H1 (cell line): ENCODE measurements around the gene PPP1R9A. TPM values are rescaled to one million over a fixed set of nuclear protein-coding genes. Genes with fewer than 3 reads are reported as not detected.

Experiments
- CTCF ChIA-PET: fragments of 300-600 bp; sonication (Branson Sonifier 250); formaldehyde crosslinking; loops from one replicate; lab custom pipeline; 2021; ENCODE audit not compliant: partially characterized antibody; lab: Charles Lee
- POLR2A ChIA-PET: fragments of 300-600 bp; sonication (Branson Sonifier 250); formaldehyde crosslinking; loops from one replicate; lab custom pipeline; 2021; ENCODE audit warnings: inconsistent platforms; ENCODE audit not compliant: partially characterized antibody; lab: Charles Lee
- DNase-seq, 2 experiments: peaks; one replicate each; pipeline versions ENCODE4 v3.0.0 to v3.0.0-alpha.2; 2010 to 2022; ENCODE audit warnings: low spot score in 2 of 2, low read depth in 1 of 2, mixed read lengths in 1 of 2
- FAIRE-seq: peaks from 2 replicates; lab custom pipeline; 2011; peaks lifted over from hg19 to GRCh38; lab: Jason Lieb, UNC
- H2AFZ ChIP-seq: 2 replicates; pipeline ENCODE4 v1.8.1; 2012; ENCODE audit warnings: low read length, inconsistent platforms
- H2AK5ac ChIP-seq: 2 replicates; pipeline ENCODE4 v1.6.1; 2013; ENCODE audit warnings: low read depth, low read length
- H2BK120ac ChIP-seq: replicated peaks from 2 replicates; pipeline ENCODE3; 2013; ENCODE audit warnings: low read depth, low read length, inconsistent platforms
- H2BK12ac ChIP-seq: 2 replicates; pipeline ENCODE4 v1.6.1; 2013; ENCODE audit warnings: low read depth, low read length
- H2BK15ac ChIP-seq: 2 replicates; pipeline ENCODE4 v1.6.1; 2013; ENCODE audit warnings: low read length
- H2BK20ac ChIP-seq: 2 replicates; pipeline ENCODE4 v1.6.1; 2013; ENCODE audit warnings: low read length
- H2BK5ac ChIP-seq: 2 replicates; pipeline ENCODE4 v1.6.1; 2013; ENCODE audit warnings: low read depth, low read length
- H3K14ac ChIP-seq: 2 replicates; pipeline ENCODE4 v1.6.1; 2013; ENCODE audit warnings: inconsistent platforms; ENCODE audit not compliant: insufficient read length
- H3K18ac ChIP-seq: 2 replicates; pipeline ENCODE4 v1.6.1; 2013; ENCODE audit warnings: low read length; ENCODE audit errors: extremely low read depth
- H3K23ac ChIP-seq: 2 replicates; pipeline ENCODE4 v1.6.1; 2013; ENCODE audit warnings: inconsistent platforms; ENCODE audit not compliant: insufficient read length
- H3K23me2 ChIP-seq: 2 replicates; pipeline ENCODE4 v1.6.1; 2013; ENCODE audit warnings: low read depth, low read length
- H3K27ac ChIP-seq: 2 replicates; pipeline ENCODE4 v1.6.1; 2011; ENCODE audit warnings: low read depth, low read length, inconsistent platforms
- H3K27me3 ChIP-seq, 4 experiments: replicated peaks in 1 of 4; 1 replicate in 1 of 4; 2 replicates in 3 of 4; pipeline versions ENCODE4 v1.6.1 to v1.8.1; 2011 to 2013; ENCODE audit warnings: low read length in 3 of 4, mild to moderate bottlenecking in 3 of 4, inconsistent platforms in 2 of 4, mixed read lengths in 2 of 4, moderate library complexity in 1 of 4; ENCODE audit not compliant: control insufficient read depth in 3 of 4, insufficient read depth in 3 of 4; ENCODE audit errors: extremely low read depth in 1 of 4
- H3K36me3 ChIP-seq, 4 experiments: 2 replicates each; pipeline versions ENCODE4 v1.6.1 to v1.8.1; 2011 to 2013; ENCODE audit warnings: mild to moderate bottlenecking in 4 of 4, low read length in 3 of 4, moderate library complexity in 2 of 4, control low read depth in 1 of 4, inconsistent platforms in 1 of 4; ENCODE audit not compliant: insufficient read depth in 4 of 4, control insufficient read depth in 2 of 4
- H3K4ac ChIP-seq: replicated peaks from 2 replicates; pipeline ENCODE3; 2013; ENCODE audit warnings: low read length, low read depth, mixed read lengths, inconsistent platforms; ENCODE audit not compliant: insufficient read length
- H3K4me1 ChIP-seq, 4 experiments: replicated peaks in 1 of 4; 1 replicate in 1 of 4; 2 replicates in 3 of 4; pipeline versions ENCODE4 v1.6.1 to v1.8.1; 2011 to 2013; ENCODE audit warnings: low read length in 3 of 4, inconsistent platforms in 2 of 4, mixed read lengths in 1 of 4; ENCODE audit not compliant: insufficient read depth in 4 of 4, control insufficient read depth in 3 of 4
- H3K4me2 ChIP-seq, 2 experiments: 2 replicates each; pipeline versions ENCODE4 v1.6.1 to v1.8.1; 2011 to 2013; ENCODE audit warnings: low read depth in 2 of 2, low read length in 2 of 2, control low read depth in 1 of 2, inconsistent platforms in 1 of 2, mild to moderate bottlenecking in 1 of 2; ENCODE audit not compliant: insufficient read depth in 1 of 2
- H3K4me3 ChIP-seq, 4 experiments: fragments of 200-600, 300-600 bp in 1 of 4; sonication (generic), shearing (Covaris generic), sonication (Bioruptor Twin) in 1 of 4; 2 replicates each; pipeline versions ENCODE4 v1.5.1 to v1.8.1; 2011 to 2016; ENCODE audit warnings: low read length in 4 of 4, low read depth in 3 of 4, control low read depth in 2 of 4, inconsistent platforms in 2 of 4, mild to moderate bottlenecking in 2 of 4, mixed read lengths in 1 of 4, moderate library complexity in 1 of 4; ENCODE audit not compliant: insufficient read depth in 2 of 4; ENCODE audit errors: extremely low read depth in 1 of 4
- H3K56ac ChIP-seq: replicated peaks from 2 replicates; pipeline ENCODE3; 2013; ENCODE audit warnings: low read depth, mild to moderate bottlenecking, mixed read lengths, low read length, inconsistent platforms; ENCODE audit not compliant: insufficient read length
- H3K79me1 ChIP-seq: 2 replicates; pipeline ENCODE4 v1.6.1; 2013; ENCODE audit warnings: low read depth, low read length, control low read depth
- H3K79me2 ChIP-seq, 2 experiments: 2 replicates each; pipeline versions ENCODE4 v1.6.1 to v1.8.1; 2012 to 2013; ENCODE audit warnings: low read length in 2 of 2, mild to moderate bottlenecking in 2 of 2, inconsistent platforms in 1 of 2; ENCODE audit not compliant: insufficient read depth in 2 of 2, control insufficient read depth in 1 of 2
- H3K9ac ChIP-seq, 4 experiments: replicated peaks in 1 of 4; 1 replicate in 1 of 4; 2 replicates in 3 of 4; pipeline versions ENCODE4 v1.6.1 to v1.8.1; 2011 to 2013; ENCODE audit warnings: low read depth in 3 of 4, low read length in 3 of 4, control low read depth in 2 of 4, mild to moderate bottlenecking in 2 of 4, moderate library complexity in 2 of 4, inconsistent platforms in 1 of 4; ENCODE audit errors: extremely low read depth in 1 of 4
- H3K9me3 ChIP-seq, 2 experiments: 2 replicates each; pipeline versions ENCODE4 v1.6.1 to v1.8.1; 2012 to 2013; ENCODE audit warnings: mild to moderate bottlenecking in 2 of 2, moderate library complexity in 2 of 2, control low read depth in 1 of 2, inconsistent platforms in 1 of 2, low read depth in 1 of 2, low read length in 1 of 2, mixed read lengths in 1 of 2; ENCODE audit not compliant: insufficient read depth in 2 of 2
- H4K20me1 ChIP-seq, 2 experiments: replicated peaks in 1 of 2; 2 replicates each; pipeline versions ENCODE3 to v1.8.1; 2011 to 2013; ENCODE audit warnings: inconsistent platforms in 2 of 2, low read length in 2 of 2, mild to moderate bottlenecking in 1 of 2; ENCODE audit not compliant: insufficient read depth in 2 of 2, control insufficient read depth in 1 of 2
- H4K5ac ChIP-seq: 2 replicates; pipeline ENCODE4 v1.6.1; 2013; ENCODE audit warnings: low read length, low read depth, mixed read lengths, inconsistent platforms; ENCODE audit not compliant: insufficient read length
- H4K8ac ChIP-seq: 2 replicates; pipeline ENCODE4 v1.8.0; 2013; ENCODE audit warnings: mild to moderate bottlenecking, moderate library complexity, low read length, inconsistent platforms; ENCODE audit not compliant: insufficient read depth; ENCODE audit errors: extremely low read depth
- H4K91ac ChIP-seq: replicated peaks from 2 replicates; pipeline ENCODE3; 2013; ENCODE audit warnings: low read length, mixed read lengths, inconsistent platforms; ENCODE audit not compliant: insufficient read length
- ATF2 ChIP-seq: IDR thresholded peaks from 2 replicates; pipeline ENCODE4 v1.6.1; 2012; ENCODE audit warnings: low read length, inconsistent platforms
- CEBPB ChIP-seq: IDR thresholded peaks from 2 replicates; pipeline ENCODE4 v1.6.1; 2012; ENCODE audit warnings: low read depth, low read length
- CTBP2 ChIP-seq: IDR thresholded peaks from 2 replicates; pipeline ENCODE4 v1.7.0; 2011; ENCODE audit warnings: borderline replicate concordance, mild to moderate bottlenecking, moderate library complexity, mixed read lengths, low read length; ENCODE audit not compliant: insufficient read depth, insufficient read length
- POLR2A ChIP-seq, 2 experiments: IDR thresholded peaks; 1 replicate in 1 of 2; 2 replicates in 1 of 2; pipeline ENCODE4 v1.6.1; 2011; ENCODE audit warnings: low read depth in 2 of 2, low read length in 2 of 2, mild to moderate bottlenecking in 2 of 2; ENCODE audit errors: control extremely low read depth in 1 of 2
- RFX5 ChIP-seq: IDR thresholded peaks from 2 replicates; pipeline ENCODE4 v1.6.1; 2011; ENCODE audit warnings: low read depth, low read length, improper control_type of control experiment, borderline replicate concordance
- SAP30 ChIP-seq: fragments of 300-600 bp; sonication (generic); IDR thresholded peaks from 2 replicates; pipeline ENCODE4 v1.7.1; 2012; ENCODE audit warnings: low read length, moderate library complexity, mild to moderate bottlenecking, inconsistent platforms; ENCODE audit not compliant: insufficient read depth, insufficient replicate concordance
- YY1 ChIP-seq: IDR thresholded peaks from 2 replicates; pipeline ENCODE4 v1.6.1; 2011; ENCODE audit warnings: low read depth, mild to moderate bottlenecking, low read length
- WGBS, 2 experiments: shearing (Covaris generic) in 1 of 2; methylation state at CpG; one replicate each; pipeline versions ENCODE4 v1.1.6 to v1.1.7; 2013 to 2015; ENCODE audit warnings: low lambda C conversion rate in 2 of 2, mixed read lengths in 2 of 2, inconsistent platforms in 1 of 2, low coverage in 1 of 2, missing lambda C conversion rate in 1 of 2; ENCODE audit not compliant: insufficient replicate concordance in 2 of 2, insufficient coverage in 1 of 2, insufficient read length in 1 of 2; ENCODE audit errors: extremely low coverage in 1 of 2, missing lambda C conversion rate in 1 of 2; 5-methylcytosine and 5-hydroxymethylcytosine counted together
- polyA plus RNA-seq, 7 experiments: library from polyadenylated mRNA; depleted of rRNA in 3 of 7; stranded (reverse) in 5 of 7; unstranded in 2 of 7; fragments of >200 nt in 5 of 7; fragments of 200-250 nt in 2 of 7; gene quantifications; 1 replicate in 5 of 7; 2 replicates in 1 of 7; 4 replicates in 1 of 7; pipeline versions ENCODE4 v1.2.1 to v1.2.3, GENCODE V29; 2011 to 2013; ENCODE audit warnings: missing spikeins in 2 of 7, mixed read lengths in 2 of 7
- total RNA-seq: library from RNA; stranded (reverse); fragmentation: NEBNext Ultra II Directional; extraction: Animal tissue kit (Norgen Biotek cat#: 25700); gene quantifications from 2 replicates; pipeline ENCODE4 v1.2.1, GENCODE V29; 2021

PPP1R9A gene
- total and polyA plus RNA-seq, 2 of the 8 experiments (the other 6 are each of a cell fraction or from before 2014, with no cell fraction given): 3.0 to 20.3 TPM

GRCh38 chr7:95298091-95298490 is 390.7 kb downstream of the PPP1R9A start:
- Histone ChIP-seq H3K36me3 (peaks cover 0 to 2% (median 0%) of the 10 kb centered on the region in 4 experiments; a peak in 1 of 8 replicates), H2BK20ac (no peak overlapping the region), H3K4me2 (no peak overlapping the region), H4K20me1 (no peaks in the 10 kb centered on the region), H3K9me3 (no peaks in the 10 kb centered on the region), H3K4ac (no peak overlapping the region), H2AK5ac (no peak overlapping the region), H2AFZ (no peak overlapping the region), H2BK12ac (no peak overlapping the region), H3K79me2 (no peaks in the 10 kb centered on the region), H2BK5ac (no peak overlapping the region), H3K14ac (no peak overlapping the region), H4K8ac (no peak overlapping the region), H3K56ac (no peak overlapping the region), H3K4me3 (no peak overlapping the region), H2BK15ac (no peak overlapping the region), H3K18ac (no peak overlapping the region), H3K79me1 (no peaks in the 10 kb centered on the region), H3K27me3 (no peaks in the 10 kb centered on the region), H3K4me1 (no peaks in the 10 kb centered on the region), H3K9ac (no peak overlapping the region), H3K23me2 (no peaks in the 10 kb centered on the region), H3K27ac (no peak overlapping the region), H4K5ac (no peak overlapping the region), H3K23ac (no peak overlapping the region), H2BK120ac (no peak overlapping the region), H4K91ac (no peak overlapping the region)
- DNase-seq (no peak), FAIRE-seq (no peak)
- POLR2A ChIA-PET: no interaction called here
- CTCF ChIA-PET: interaction anchor here (0.6 to 1.3 kb wide), 4 partner anchors 8 to 254 kb away, joined by 3 to 4 read pairs (median 3); no protein-coding TSS in a partner anchor
- TF ChIP-seq RFX5 (no peak), ATF2 (no peak), YY1 (no peak), POLR2A (IDR thresholded peaks at IDR 0.05; ENCODE audit: control extremely low read depth in 1 of 2, low read depth in 2 of 2, low read length in 2 of 2) (no peak), SAP30 (no peak), CEBPB (no peak), CTBP2 (no peak)
- WGBS, 2 experiments: 97% methylated on average over 3 of the region's 3 CpGs; no CpG with 5 or more reads in 1 of the 2 experiments
